GM18498 (cell line): ENCODE results near the gene KAT7.

ENCODE experiments used
- ATAC-seq: cut with Tn5 transposase; IDR thresholded peaks from one replicate; pipeline ENCODE4 v1.9.1; 2021; ENCODE audit warnings: mild to moderate bottlenecking, moderate library complexity; ENCODE audit not compliant: unreplicated experiment

Gene KAT7

GRCh38 chr17:49839455-49839854, 51.0 kb downstream of the KAT7 start:
- ATAC-seq = no peak

GRCh38 chr17:49841548-49841947, 53.1 kb downstream of the KAT7 start:
- no peak for ATAC-seq

- ATAC-seq = no peak
Observed at GRCh38 chr17:49842371-49842770, 53.9 kb downstream of the KAT7 start.

GRCh38 chr17:49842846-49843245, 54.4 kb downstream of the KAT7 start:
- ATAC-seq = no peak

- ATAC-seq = no peak
Observed at GRCh38 chr17:49843774-49844350, 55.4 kb downstream of the KAT7 start.

GRCh38 chr17:49845321-49845720, 56.8 kb downstream of the KAT7 start:
- ATAC-seq = no peak

- ATAC-seq = no peak
Observed at GRCh38 chr17:49846938-49847712, 58.6 kb downstream of the KAT7 start.

- no peak for ATAC-seq
Observed at GRCh38 chr17:49848019-49848473, 59.6 kb downstream of the KAT7 start, which contains the start of gene TAC4. TAC4 (minus strand) TSS chr17:49848069; CDS start chr17:49848017, 52 bp downstream.

- ATAC-seq = no peak
Observed at GRCh38 chr17:49848739-49849138, 60.3 kb downstream of the KAT7 start.

GRCh38 chr17:49850218-49850610, 61.7 kb downstream of the KAT7 start:
- ATAC-seq = no peak

GRCh38 chr17:49850772-49851386, 62.4 kb downstream of the KAT7 start:
- no peak for ATAC-seq

GRCh38 chr17:49851387-49852291, 63.2 kb downstream of the KAT7 start:
- ATAC-seq = no peak

GRCh38 chr17:49853470-49854015, 65.1 kb downstream of the KAT7 start:
- ATAC-seq = no peak

GRCh38 chr17:49854126-49854525, 65.6 kb downstream of the KAT7 start:
- ATAC-seq = no peak

- no peak for ATAC-seq
Observed at GRCh38 chr17:49858796-49859195, 70.3 kb downstream of the KAT7 start.

- no peak for ATAC-seq
Observed at GRCh38 chr17:49859991-49860953, 71.8 kb downstream of the KAT7 start.

- ATAC-seq = no peak
Observed at GRCh38 chr17:49861150-49861884, 72.8 kb downstream of the KAT7 start.

- no peak for ATAC-seq
Observed at GRCh38 chr17:49862781-49863331, 74.4 kb downstream of the KAT7 start.

GRCh38 chr17:49866019-49866380, 77.5 kb downstream of the KAT7 start:
- ATAC-seq = no peak
